Parathyroid adenoma (tissue), 2 donors: ENCODE measurements around the gene XPO5.

Source experiments
- H2AFZ ChIP-seq: fragments of 300-600 bp; sonication (generic); one replicate; pipeline ENCODE4 v1.7.0; 2017; ENCODE audit warnings: antibody characterized with exemption, mild to moderate bottlenecking
- H3K27ac ChIP-seq: fragments of 300-600 bp; sonication (generic); one replicate; pipeline ENCODE4 v1.7.0; 2017
- H3K27me3 ChIP-seq: fragments of 300-600 bp; sonication (generic); one replicate; pipeline ENCODE4 v1.7.0; 2017; ENCODE audit warnings: low read length; ENCODE audit not compliant: control insufficient read depth, insufficient read depth
- H3K36me3 ChIP-seq: fragments of 300-600 bp; sonication (generic); one replicate; pipeline ENCODE4 v1.7.0; 2017; ENCODE audit warnings: low read length; ENCODE audit not compliant: control insufficient read depth, insufficient read depth
- H3K4me1 ChIP-seq: fragments of 300-600 bp; sonication (generic); one replicate; pipeline ENCODE4 v1.7.0; 2017; ENCODE audit warnings: control low read depth
- H3K4me2 ChIP-seq: fragments of 300-600 bp; sonication (generic); one replicate; pipeline ENCODE4 v1.7.0; 2017; ENCODE audit warnings: low read length
- H3K4me3 ChIP-seq: fragments of 300-600 bp; sonication (generic); one replicate; pipeline ENCODE4 v1.7.0; 2017; ENCODE audit warnings: low read depth, low read length
- H3K79me2 ChIP-seq: fragments of 300-600 bp; sonication (generic); one replicate; pipeline ENCODE4 v1.7.0; 2017; ENCODE audit warnings: control low read depth
- H3K9ac ChIP-seq: fragments of 300-600 bp; sonication (generic); one replicate; pipeline ENCODE4 v1.7.0; 2017; ENCODE audit warnings: mild to moderate bottlenecking
- H3K9me3 ChIP-seq: fragments of 300-600 bp; sonication (generic); one replicate; pipeline ENCODE4 v1.7.0; 2017; ENCODE audit warnings: low read length; ENCODE audit not compliant: control insufficient read depth
- CTCF ChIP-seq: fragments of 300-600 bp; sonication (generic); IDR thresholded peaks from one replicate; pipeline ENCODE4 v1.7.0; 2017; ENCODE audit warnings: antibody characterized with exemption, mild to moderate bottlenecking
- donor health status: primary hyperparathyroidism.

The XPO5 gene

GRCh38 chr6:43495409-43495941 lies 80.4 kb downstream of the XPO5 start:
- Histone ChIP-seq H3K79me2 (peaks cover 9% of the 10 kb centered on the region), H3K9ac (no peak overlapping the region), H3K4me3 (no peak overlapping the region), H3K4me1 (peaks cover 2% of the 10 kb centered on the region), H3K4me2 (no peak overlapping the region), H2AFZ (no peak overlapping the region), H3K27ac (no peak overlapping the region), H3K9me3 (no peaks in the 10 kb centered on the region), H3K27me3 (no peaks in the 10 kb centered on the region), H3K36me3 (no peaks in the 10 kb centered on the region)
- no peak for TF ChIP-seq CTCF

- Histone ChIP-seq H2AFZ (no peak overlapping the region), H3K36me3 (no peaks in the 10 kb centered on the region), H3K27me3 (no peaks in the 10 kb centered on the region), H3K27ac (no peak overlapping the region), H3K79me2 (peaks cover 15% of the 10 kb centered on the region), H3K4me3 (no peak overlapping the region), H3K4me1 (peaks cover 2% of the 10 kb centered on the region), H3K9ac (no peak overlapping the region), H3K4me2 (no peak overlapping the region), H3K9me3 (no peaks in the 10 kb centered on the region)
- no peak for TF ChIP-seq CTCF
Measured at GRCh38 chr6:43494766-43495165, 81.1 kb downstream of the XPO5 start.

- Histone ChIP-seq H3K79me2 (peaks cover 20% of the 10 kb centered on the region), H3K4me2 (no peak overlapping the region), H3K4me3 (no peak overlapping the region), H3K36me3 (no peaks in the 10 kb centered on the region), H2AFZ (no peak overlapping the region), H3K27ac (no peak overlapping the region), H3K9me3 (no peaks in the 10 kb centered on the region), H3K9ac (no peak overlapping the region), H3K27me3 (no peaks in the 10 kb centered on the region), H3K4me1 (peaks cover 2% of the 10 kb centered on the region)
- no peak for TF ChIP-seq CTCF
Measured at GRCh38 chr6:43494321-43494720, 81.5 kb downstream of the XPO5 start.

GRCh38 chr6:43493833-43494232 lies 82.0 kb downstream of the XPO5 start:
- Histone ChIP-seq H3K9me3 (no peaks in the 10 kb centered on the region), H3K27ac (no peak overlapping the region), H3K4me1 (peaks cover 2% of the 10 kb centered on the region), H3K9ac (no peak overlapping the region), H2AFZ (no peak overlapping the region), H3K79me2 (peaks cover 24% of the 10 kb centered on the region), H3K4me3 (no peak overlapping the region), H3K36me3 (no peaks in the 10 kb centered on the region), H3K4me2 (no peak overlapping the region), H3K27me3 (no peaks in the 10 kb centered on the region)
- TF ChIP-seq CTCF, result no peak

GRCh38 chr6:43493230-43493629 lies 82.6 kb downstream of the XPO5 start:
- H3K9me3 ChIP-seq, result no peaks in the 10 kb centered on the region
- H3K9ac ChIP-seq, result no peak overlapping the region
- H3K79me2 ChIP-seq, result peaks cover 24% of the 10 kb centered on the region
- TF ChIP-seq CTCF, result no peak
- no peaks in the 10 kb centered on the region for H3K36me3 ChIP-seq
- no peak overlapping the region for H3K27ac ChIP-seq
- no peak overlapping the region for H3K4me2 ChIP-seq
- H3K27me3 ChIP-seq, result no peaks in the 10 kb centered on the region
- no peak overlapping the region for H3K4me3 ChIP-seq
- H3K4me1 ChIP-seq, result peaks cover 2% of the 10 kb centered on the region
- H2AFZ ChIP-seq, result no peak overlapping the region
